WTC11 (cell line): ENCODE results near the gene PDE4B. TPM values are rescaled to one million over a fixed set of nuclear protein-coding genes. Genes with fewer than 3 reads are reported as not detected.

Source experiments
- ATAC-seq: fragments of 200-7000 bp; cut with Tn5 transposase; 2 replicates; pipeline ENCODE4 v1.10.0; 2021; ENCODE audit warnings: mild to moderate bottlenecking, moderate library complexity
- CTCF ChIA-PET: fragments of 300-600 bp; sonication (Branson Sonifier 250); formaldehyde crosslinking; loops from one replicate; lab custom pipeline; 2021; ENCODE audit warnings: antibody characterized with exemption; lab: Charles Lee
- POLR2A ChIA-PET: fragments of 350-600 bp; sonication (Branson Sonifier 250); formaldehyde crosslinking; loops from one replicate; lab custom pipeline; 2021; ENCODE audit warnings: antibody characterized with exemption; lab: Charles Lee
- DNase-seq: peaks from one replicate; pipeline ENCODE4 v3.0.0; 2021; ENCODE audit warnings: low spot score
- H3K27ac Mint-ChIP-seq: 2 replicates; pipeline ENCODE4 v1.8.0; 2021; ENCODE audit warnings: mixed read lengths
- H3K27me3 Mint-ChIP-seq: 2 replicates; pipeline ENCODE4 v1.8.0; 2021; ENCODE audit warnings: low read depth, mild to moderate bottlenecking, moderate library complexity, mixed read lengths
- H3K36me3 Mint-ChIP-seq: 2 replicates; pipeline ENCODE4 v1.8.0; 2021; ENCODE audit warnings: mixed read lengths
- H3K4me1 Mint-ChIP-seq: 2 replicates; pipeline ENCODE4 v1.8.0; 2022; ENCODE audit warnings: mixed read lengths
- H3K4me3 Mint-ChIP-seq: 2 replicates; pipeline ENCODE4 v1.8.0; 2021; ENCODE audit warnings: mild to moderate bottlenecking, moderate library complexity, mixed read lengths
- H3K9me3 Mint-ChIP-seq: 2 replicates; pipeline ENCODE4 v1.8.0; 2021; ENCODE audit warnings: mixed read lengths
- ELF4 ChIP-seq: sonication (generic); formaldehyde crosslinking; IDR thresholded peaks from 2 replicates; pipeline ENCODE4 v1.8.1; 2022; ENCODE audit warnings: low read depth, mild to moderate bottlenecking, moderate library complexity, missing genetic modification reagents
- ETV6 ChIP-seq: sonication (generic); formaldehyde crosslinking; IDR thresholded peaks from 2 replicates; pipeline ENCODE4 v1.8.1; 2022; ENCODE audit warnings: mild to moderate bottlenecking, missing genetic modification reagents
- GTF2I ChIP-seq: fragments of 250-450 bp; sonication (Bioruptor Pico); conservative IDR thresholded peaks from 2 replicates; pipeline ENCODE4 v1.4.0; 2021; ENCODE audit warnings: mild to moderate bottlenecking
- HMGA2 ChIP-seq: fragments of 250-450 bp; sonication (Bioruptor Pico); IDR thresholded peaks from 2 replicates; pipeline ENCODE4 v1.4.0; 2021; ENCODE audit warnings: mild to moderate bottlenecking, moderate library complexity
- SMAD4 ChIP-seq: sonication (generic); formaldehyde crosslinking; IDR thresholded peaks from 2 replicates; pipeline ENCODE4 v1.8.0; 2022; ENCODE audit warnings: mild to moderate bottlenecking, missing genetic modification reagents
- SOX15 ChIP-seq: fragments of 250-450 bp; sonication (Bioruptor Pico); IDR thresholded peaks from 2 replicates; pipeline ENCODE4 v1.9.0; 2021; ENCODE audit warnings: mild to moderate bottlenecking
- TEAD1 ChIP-seq: sonication (generic); formaldehyde crosslinking; IDR thresholded peaks from 2 replicates; pipeline ENCODE4 v1.8.0; 2022; ENCODE audit warnings: mild to moderate bottlenecking, missing genetic modification reagents
- TEAD4 ChIP-seq: sonication (generic); formaldehyde crosslinking; IDR thresholded peaks from 2 replicates; pipeline ENCODE4 v1.8.0; 2022; ENCODE audit warnings: mild to moderate bottlenecking, missing genetic modification reagents
- ZBTB21 ChIP-seq: sonication (generic); formaldehyde crosslinking; IDR thresholded peaks from 2 replicates; pipeline ENCODE4 v1.8.1; 2023; ENCODE audit warnings: mild to moderate bottlenecking, missing genetic modification reagents, borderline replicate concordance
- ZNF219 ChIP-seq: sonication (generic); formaldehyde crosslinking; IDR thresholded peaks from 2 replicates; pipeline ENCODE4 v1.8.0; 2023; ENCODE audit warnings: missing genetic modification reagents, mild to moderate bottlenecking, borderline replicate concordance
- ZNF423 ChIP-seq: fragments of 250-450 bp; sonication (Bioruptor Pico); IDR thresholded peaks from 2 replicates; pipeline ENCODE4 v2.1.2; 2022; ENCODE audit warnings: mild to moderate bottlenecking, moderate library complexity
- total RNA-seq: library from RNA; stranded (reverse); gene quantifications from 3 replicates; pipeline ENCODE4 v1.2.3, GENCODE V29; 2021
- TF ChIP-seq, protein P1 (sequence below): fragments of 250-450 bp; sonication (Bioruptor Pico); conservative IDR thresholded peaks from 2 replicates; pipeline ENCODE4 v1.9.0; 2021; ENCODE audit warnings: mild to moderate bottlenecking
- TF ChIP-seq, protein P2 (sequence below): sonication (generic); formaldehyde crosslinking; IDR thresholded peaks from 2 replicates; pipeline ENCODE4 v1.8.1; 2022; ENCODE audit warnings: missing genetic modification reagents, borderline replicate concordance
- TF ChIP-seq, protein P3 (sequence below): sonication (generic); formaldehyde crosslinking; IDR thresholded peaks from 2 replicates; pipeline ENCODE4 v1.8.1; 2023; ENCODE audit warnings: mild to moderate bottlenecking, missing genetic modification reagents
- TF ChIP-seq, protein P4 (sequence below): fragments of 250-450 bp; sonication (Bioruptor Pico); IDR thresholded peaks from 2 replicates; pipeline ENCODE4 v1.9.0; 2021; ENCODE audit warnings: mild to moderate bottlenecking
- TF ChIP-seq, protein P5 (sequence below): fragments of 250-450 bp; sonication (Bioruptor Pico); IDR thresholded peaks from 2 replicates; pipeline ENCODE4 v1.9.0; 2021; ENCODE audit warnings: moderate library complexity, mild to moderate bottlenecking, inconsistent platforms, borderline replicate concordance
- TF ChIP-seq, protein P6 (sequence below): sonication (generic); formaldehyde crosslinking; IDR thresholded peaks from 2 replicates; pipeline ENCODE4 v1.8.0; 2022; ENCODE audit warnings: mild to moderate bottlenecking, missing genetic modification reagents

Gene PDE4B
- total RNA-seq, 1 experiment from 2014 or later: 8.0 TPM

DNA sequence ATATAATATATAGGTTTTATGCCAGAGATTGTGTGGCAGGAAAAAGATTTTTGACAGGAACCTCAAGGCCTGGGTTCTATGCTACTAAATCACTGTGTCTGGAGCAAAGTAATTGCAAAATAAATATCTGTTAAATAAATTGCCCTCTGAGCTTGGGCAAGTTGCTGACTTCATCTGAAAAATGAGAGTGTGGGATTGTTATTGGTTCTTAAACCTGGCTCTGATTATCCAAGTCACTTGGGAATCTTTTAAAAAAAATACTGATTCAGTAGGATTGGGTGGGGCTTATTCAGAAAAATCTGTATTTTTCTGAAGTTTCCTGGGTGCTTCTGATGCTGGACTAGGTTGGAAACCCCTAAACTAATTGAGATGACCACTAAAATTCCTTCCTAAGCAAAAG, 567.1 kb downstream of the PDE4B start (continued):
- TF ChIP-seq, protein P1, sequence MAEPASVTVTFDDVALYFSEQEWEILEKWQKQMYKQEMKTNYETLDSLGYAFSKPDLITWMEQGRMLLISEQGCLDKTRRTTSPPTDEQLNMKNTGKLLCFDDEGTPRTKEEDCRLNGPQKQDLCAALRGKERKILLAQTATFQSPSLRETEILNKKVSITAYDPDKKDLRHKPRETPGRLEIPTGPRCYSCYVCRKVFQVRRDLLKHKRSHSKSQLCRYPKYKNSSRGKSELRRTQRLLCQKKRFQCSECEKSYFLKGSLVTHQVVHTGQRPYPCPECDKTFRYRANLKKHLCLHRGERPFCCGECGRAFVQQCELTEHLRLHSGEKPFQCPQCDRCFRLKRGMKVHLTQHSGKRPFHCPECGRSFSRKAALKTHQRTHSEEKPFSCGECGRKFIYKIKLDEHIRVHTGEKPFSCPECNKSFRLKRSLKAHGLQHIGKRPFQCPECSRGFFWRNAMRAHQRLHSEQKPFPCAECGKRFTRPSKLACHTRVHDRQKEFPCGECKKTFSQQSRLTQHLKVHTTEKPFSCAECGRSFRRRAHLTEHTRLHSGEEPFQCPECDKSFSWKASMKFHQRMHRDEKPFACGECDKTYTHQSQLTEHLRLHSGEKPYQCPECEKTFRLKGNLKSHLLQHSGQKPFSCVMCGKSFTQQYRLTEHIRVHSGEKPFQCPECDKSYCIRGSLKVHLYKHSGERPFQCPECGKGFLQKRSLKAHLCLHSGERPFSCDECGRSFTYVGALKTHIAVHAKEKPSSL (CRISPR knock-in tag): no peak
- no peak for TF ChIP-seq GTF2I
- TF ChIP-seq, protein P2, sequence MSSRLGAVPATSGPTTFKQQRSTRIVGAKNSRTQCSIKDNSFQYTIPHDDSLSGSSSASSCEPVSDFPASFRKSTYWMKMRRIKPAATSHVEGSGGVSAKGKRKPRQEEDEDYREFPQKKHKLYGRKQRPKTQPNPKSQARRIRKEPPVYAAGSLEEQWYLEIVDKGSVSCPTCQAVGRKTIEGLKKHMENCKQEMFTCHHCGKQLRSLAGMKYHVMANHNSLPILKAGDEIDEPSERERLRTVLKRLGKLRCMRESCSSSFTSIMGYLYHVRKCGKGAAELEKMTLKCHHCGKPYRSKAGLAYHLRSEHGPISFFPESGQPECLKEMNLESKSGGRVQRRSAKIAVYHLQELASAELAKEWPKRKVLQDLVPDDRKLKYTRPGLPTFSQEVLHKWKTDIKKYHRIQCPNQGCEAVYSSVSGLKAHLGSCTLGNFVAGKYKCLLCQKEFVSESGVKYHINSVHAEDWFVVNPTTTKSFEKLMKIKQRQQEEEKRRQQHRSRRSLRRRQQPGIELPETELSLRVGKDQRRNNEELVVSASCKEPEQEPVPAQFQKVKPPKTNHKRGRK (CRISPR knock-in tag): no peak
- TF ChIP-seq ZNF219: no peak

DNA sequence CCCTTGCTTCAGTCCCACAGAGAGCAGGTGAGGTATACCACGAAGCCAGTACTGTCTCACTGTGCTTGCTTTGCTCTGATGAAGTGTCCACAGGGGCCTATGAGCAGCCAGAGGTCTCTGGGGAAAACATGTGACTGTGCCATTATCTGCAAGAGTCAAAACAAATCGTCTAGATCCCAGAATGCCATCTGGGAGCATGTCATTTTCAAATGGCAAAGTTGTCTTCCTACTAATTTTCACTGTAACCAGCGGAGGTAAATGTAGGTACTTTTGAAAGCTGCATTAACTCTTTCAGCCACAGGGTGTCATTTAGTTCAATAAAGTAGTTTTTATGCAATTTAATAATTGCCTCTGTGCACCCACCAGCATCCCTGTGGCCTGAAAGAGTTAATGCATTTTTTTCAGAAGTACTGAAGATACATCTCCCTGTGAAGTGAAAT, 567.6 kb downstream of the PDE4B start:
- no peak overlapping the region for H3K4me3 Mint-ChIP-seq
- peaks cover 37% of the 10 kb centered on the region for H3K4me1 Mint-ChIP-seq
- CTCF ChIA-PET: interaction anchor here (0.7 to 4.2 kb wide), 7 partner anchors 12 to 109 kb away, joined by 3 to 15 read pairs (median 3); no protein-coding TSS in a partner anchor
- TF ChIP-seq ETV6 (no peak), TEAD4 (CRISPR knock-in tag) (no peak), SOX15 (no peak), ZNF423 (CRISPR knock-in tag) (no peak), ELF4 (CRISPR knock-in tag) (no peak), HMGA2 (CRISPR knock-in tag) (no peak), ZBTB21 (CRISPR knock-in tag) (no peak), TEAD1 (CRISPR knock-in tag) (no peak), SMAD4 (CRISPR knock-in tag) (no peak)
- TF ChIP-seq, protein P3, sequence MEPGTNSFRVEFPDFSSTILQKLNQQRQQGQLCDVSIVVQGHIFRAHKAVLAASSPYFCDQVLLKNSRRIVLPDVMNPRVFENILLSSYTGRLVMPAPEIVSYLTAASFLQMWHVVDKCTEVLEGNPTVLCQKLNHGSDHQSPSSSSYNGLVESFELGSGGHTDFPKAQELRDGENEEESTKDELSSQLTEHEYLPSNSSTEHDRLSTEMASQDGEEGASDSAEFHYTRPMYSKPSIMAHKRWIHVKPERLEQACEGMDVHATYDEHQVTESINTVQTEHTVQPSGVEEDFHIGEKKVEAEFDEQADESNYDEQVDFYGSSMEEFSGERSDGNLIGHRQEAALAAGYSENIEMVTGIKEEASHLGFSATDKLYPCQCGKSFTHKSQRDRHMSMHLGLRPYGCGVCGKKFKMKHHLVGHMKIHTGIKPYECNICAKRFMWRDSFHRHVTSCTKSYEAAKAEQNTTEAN (CRISPR knock-in tag): no peak
- TF ChIP-seq, protein P4, sequence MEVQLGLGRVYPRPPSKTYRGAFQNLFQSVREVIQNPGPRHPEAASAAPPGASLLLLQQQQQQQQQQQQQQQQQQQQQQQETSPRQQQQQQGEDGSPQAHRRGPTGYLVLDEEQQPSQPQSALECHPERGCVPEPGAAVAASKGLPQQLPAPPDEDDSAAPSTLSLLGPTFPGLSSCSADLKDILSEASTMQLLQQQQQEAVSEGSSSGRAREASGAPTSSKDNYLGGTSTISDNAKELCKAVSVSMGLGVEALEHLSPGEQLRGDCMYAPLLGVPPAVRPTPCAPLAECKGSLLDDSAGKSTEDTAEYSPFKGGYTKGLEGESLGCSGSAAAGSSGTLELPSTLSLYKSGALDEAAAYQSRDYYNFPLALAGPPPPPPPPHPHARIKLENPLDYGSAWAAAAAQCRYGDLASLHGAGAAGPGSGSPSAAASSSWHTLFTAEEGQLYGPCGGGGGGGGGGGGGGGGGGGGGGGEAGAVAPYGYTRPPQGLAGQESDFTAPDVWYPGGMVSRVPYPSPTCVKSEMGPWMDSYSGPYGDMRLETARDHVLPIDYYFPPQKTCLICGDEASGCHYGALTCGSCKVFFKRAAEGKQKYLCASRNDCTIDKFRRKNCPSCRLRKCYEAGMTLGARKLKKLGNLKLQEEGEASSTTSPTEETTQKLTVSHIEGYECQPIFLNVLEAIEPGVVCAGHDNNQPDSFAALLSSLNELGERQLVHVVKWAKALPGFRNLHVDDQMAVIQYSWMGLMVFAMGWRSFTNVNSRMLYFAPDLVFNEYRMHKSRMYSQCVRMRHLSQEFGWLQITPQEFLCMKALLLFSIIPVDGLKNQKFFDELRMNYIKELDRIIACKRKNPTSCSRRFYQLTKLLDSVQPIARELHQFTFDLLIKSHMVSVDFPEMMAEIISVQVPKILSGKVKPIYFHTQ (CRISPR knock-in tag): no peak
- TF ChIP-seq, protein P5, sequence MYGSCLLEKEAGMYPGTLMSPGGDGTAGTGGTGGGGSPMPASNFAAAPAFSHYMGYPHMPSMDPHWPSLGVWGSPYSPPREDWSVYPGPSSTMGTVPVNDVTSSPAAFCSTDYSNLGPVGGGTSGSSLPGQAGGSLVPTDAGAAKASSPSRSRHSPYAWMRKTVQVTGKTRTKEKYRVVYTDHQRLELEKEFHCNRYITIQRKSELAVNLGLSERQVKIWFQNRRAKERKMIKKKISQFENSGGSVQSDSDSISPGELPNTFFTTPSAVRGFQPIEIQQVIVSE (CRISPR knock-in tag): no peak
- TF ChIP-seq, protein P6, sequence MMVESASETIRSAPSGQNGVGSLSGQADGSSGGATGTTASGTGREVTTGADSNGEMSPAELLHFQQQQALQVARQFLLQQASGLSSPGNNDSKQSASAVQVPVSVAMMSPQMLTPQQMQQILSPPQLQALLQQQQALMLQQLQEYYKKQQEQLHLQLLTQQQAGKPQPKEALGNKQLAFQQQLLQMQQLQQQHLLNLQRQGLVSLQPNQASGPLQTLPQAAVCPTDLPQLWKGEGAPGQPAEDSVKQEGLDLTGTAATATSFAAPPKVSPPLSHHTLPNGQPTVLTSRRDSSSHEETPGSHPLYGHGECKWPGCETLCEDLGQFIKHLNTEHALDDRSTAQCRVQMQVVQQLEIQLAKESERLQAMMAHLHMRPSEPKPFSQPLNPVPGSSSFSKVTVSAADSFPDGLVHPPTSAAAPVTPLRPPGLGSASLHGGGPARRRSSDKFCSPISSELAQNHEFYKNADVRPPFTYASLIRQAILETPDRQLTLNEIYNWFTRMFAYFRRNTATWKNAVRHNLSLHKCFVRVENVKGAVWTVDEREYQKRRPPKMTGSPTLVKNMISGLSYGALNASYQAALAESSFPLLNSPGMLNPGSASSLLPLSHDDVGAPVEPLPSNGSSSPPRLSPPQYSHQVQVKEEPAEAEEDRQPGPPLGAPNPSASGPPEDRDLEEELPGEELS: no peak
- TF ChIP-seq, all 79 proteins: peak for 0
- peaks cover 28% of the 10 kb centered on the region for H3K36me3 Mint-ChIP-seq
- peak; percentile 38; the same call in 1 of the 2 replicates for ATAC-seq
- H3K27ac Mint-ChIP-seq: peak overlapping the region; percentile 32; the same call in 1 of the 2 replicates
- H3K27me3 Mint-ChIP-seq: no peaks in the 10 kb centered on the region
- POLR2A ChIA-PET: no interaction called here
- no peaks in the 10 kb centered on the region for H3K9me3 Mint-ChIP-seq
- DNase-seq: no peak
